Right lobe of liver (tissue), 4 donors: ENCODE measurements around the gene WDR1.

ENCODE experiments used
- POLR2A ChIP-seq: fragments of 450-650 bp; IDR thresholded peaks from one replicate; pipeline ENCODE4 v1.6.1; 2017; ENCODE audit warnings: antibody characterized with exemption, mild to moderate bottlenecking
- TF ChIP-seq, protein P1 (sequence below), 4 donors: fragments of 200-600 bp in 3 of 4; fragments of 450-650 bp in 1 of 4; IDR thresholded peaks; one replicate each; pipeline versions ENCODE4 v1.5.1 to v1.8.0; 2016 to 2022; ENCODE audit warnings: antibody characterized with exemption in 4 of 4, mild to moderate bottlenecking in 2 of 4
- donor health status: DM: no; HTN: no; CAD: no.
- donor health status: DM: no; HTN: no; CAD: no.
- donor health status: DM: no; HTN: yes; CAD: no.

DNA sequence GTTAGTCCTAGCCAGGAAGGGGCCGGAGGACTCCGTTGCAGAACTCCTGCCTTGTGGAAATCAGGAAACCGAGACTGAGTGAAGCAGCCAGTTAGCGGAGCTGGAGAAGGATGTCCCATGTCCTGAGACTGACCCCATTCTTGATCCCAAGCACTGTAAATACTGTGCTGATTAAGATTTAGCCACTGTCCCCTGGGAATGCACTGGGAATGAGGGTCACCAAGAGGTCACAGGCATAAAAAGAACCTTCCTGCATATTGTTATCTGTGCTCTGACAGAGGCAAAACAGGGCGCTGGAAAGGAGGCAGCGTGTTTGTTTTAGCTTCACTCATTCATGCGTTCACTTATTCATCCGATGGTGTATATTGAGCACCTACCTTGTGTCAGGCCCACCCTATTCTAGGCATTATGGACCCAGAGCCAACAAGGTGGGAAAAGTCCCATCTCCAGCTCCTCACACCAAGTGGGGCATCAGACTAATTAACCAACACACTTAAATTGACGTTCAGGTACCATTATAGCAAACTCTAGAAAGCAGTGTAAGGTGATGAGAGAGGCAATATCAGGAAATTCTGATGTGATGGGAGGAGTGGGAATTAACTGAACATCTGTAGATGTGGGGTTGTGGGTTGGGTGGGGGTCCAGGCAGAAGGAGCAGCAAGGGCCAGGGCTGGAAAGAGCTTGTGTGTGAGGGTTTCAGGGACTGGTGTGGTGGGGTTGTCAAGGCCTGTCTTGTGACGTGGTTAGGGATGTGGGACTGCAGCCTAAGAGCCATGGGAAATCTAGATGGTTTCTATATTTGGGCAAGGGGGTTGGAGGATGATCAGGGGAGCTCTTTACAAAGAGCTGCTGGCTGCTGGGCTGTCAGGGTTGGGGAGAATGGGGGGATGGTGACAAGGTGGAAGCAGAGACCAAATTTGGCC, 84.7 kb downstream of the WDR1 start:
- TF ChIP-seq, protein P1, sequence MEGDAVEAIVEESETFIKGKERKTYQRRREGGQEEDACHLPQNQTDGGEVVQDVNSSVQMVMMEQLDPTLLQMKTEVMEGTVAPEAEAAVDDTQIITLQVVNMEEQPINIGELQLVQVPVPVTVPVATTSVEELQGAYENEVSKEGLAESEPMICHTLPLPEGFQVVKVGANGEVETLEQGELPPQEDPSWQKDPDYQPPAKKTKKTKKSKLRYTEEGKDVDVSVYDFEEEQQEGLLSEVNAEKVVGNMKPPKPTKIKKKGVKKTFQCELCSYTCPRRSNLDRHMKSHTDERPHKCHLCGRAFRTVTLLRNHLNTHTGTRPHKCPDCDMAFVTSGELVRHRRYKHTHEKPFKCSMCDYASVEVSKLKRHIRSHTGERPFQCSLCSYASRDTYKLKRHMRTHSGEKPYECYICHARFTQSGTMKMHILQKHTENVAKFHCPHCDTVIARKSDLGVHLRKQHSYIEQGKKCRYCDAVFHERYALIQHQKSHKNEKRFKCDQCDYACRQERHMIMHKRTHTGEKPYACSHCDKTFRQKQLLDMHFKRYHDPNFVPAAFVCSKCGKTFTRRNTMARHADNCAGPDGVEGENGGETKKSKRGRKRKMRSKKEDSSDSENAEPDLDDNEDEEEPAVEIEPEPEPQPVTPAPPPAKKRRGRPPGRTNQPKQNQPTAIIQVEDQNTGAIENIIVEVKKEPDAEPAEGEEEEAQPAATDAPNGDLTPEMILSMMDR (IDR thresholded peaks at IDR 0.05) = no peak
- no peak for TF ChIP-seq POLR2A
